ENCODE measurements around the gene SRGAP2B.
"Not testable (repeated sequence)": the region's sequence is repeated elsewhere in the genome, so short reads cannot be mapped to it uniquely, and the experiment has no call there.

The SRGAP2B gene

GRCh38 chr1:144960929-144961488, 134.1 kb downstream of the SRGAP2B start:
- in situ Hi-C loops (cut with MboI; ENCODE audit: low sequenced_read_pairs) = not testable (repeated sequence)

GRCh38 chr1:144948390-144948789, 146.7 kb downstream of the SRGAP2B start:
- in situ Hi-C loops (cut with MboI; ENCODE audit: low sequenced_read_pairs) = not testable (repeated sequence)

- in situ Hi-C loops (cut with MboI; ENCODE audit: low sequenced_read_pairs) = not testable (repeated sequence)
Measured at GRCh38 chr1:144947495-144947894, 147.6 kb downstream of the SRGAP2B start.

- in situ Hi-C loops (cut with MboI; ENCODE audit: low sequenced_read_pairs) = not testable (repeated sequence)
Measured at GRCh38 chr1:144946525-144947480, 148.3 kb downstream of the SRGAP2B start.

- in situ Hi-C loops (cut with MboI; ENCODE audit: low sequenced_read_pairs) = not testable (repeated sequence)
Measured at GRCh38 chr1:144941710-144942109, 153.4 kb downstream of the SRGAP2B start.

GRCh38 chr1:144940054-144940453, 155.1 kb downstream of the SRGAP2B start:
- in situ Hi-C loops (cut with MboI; ENCODE audit: low sequenced_read_pairs) = not testable (repeated sequence)

- in situ Hi-C loops (cut with MboI; ENCODE audit: low sequenced_read_pairs) = not testable (repeated sequence)
Measured at GRCh38 chr1:144938627-144939026, 156.5 kb downstream of the SRGAP2B start.

GRCh38 chr1:144936186-144936732, 158.9 kb downstream of the SRGAP2B start:
- in situ Hi-C loops (cut with MboI; ENCODE audit: low sequenced_read_pairs) = not testable (repeated sequence)

- in situ Hi-C loops (cut with MboI; ENCODE audit: low sequenced_read_pairs) = not testable (repeated sequence)
Measured at GRCh38 chr1:144935310-144935709, 159.8 kb downstream of the SRGAP2B start.

GRCh38 chr1:144933014-144933413, 162.1 kb downstream of the SRGAP2B start:
- in situ Hi-C loops (cut with MboI; ENCODE audit: low sequenced_read_pairs) = not testable (repeated sequence)

GRCh38 chr1:144932153-144932552, 163.0 kb downstream of the SRGAP2B start:
- in situ Hi-C loops (cut with MboI; ENCODE audit: low sequenced_read_pairs) = not testable (repeated sequence)

- in situ Hi-C loops (cut with MboI; ENCODE audit: low sequenced_read_pairs) = not testable (repeated sequence)
Measured at GRCh38 chr1:144931553-144931952, 163.6 kb downstream of the SRGAP2B start.

GRCh38 chr1:144930085-144930777, 164.9 kb downstream of the SRGAP2B start:
- in situ Hi-C loops (cut with MboI; ENCODE audit: low sequenced_read_pairs) = not testable (repeated sequence)

- in situ Hi-C loops (cut with MboI; ENCODE audit: low sequenced_read_pairs) = not testable (repeated sequence)
Measured at GRCh38 chr1:144927292-144927691, 167.8 kb downstream of the SRGAP2B start.

- in situ Hi-C loops (cut with MboI; ENCODE audit: low sequenced_read_pairs) = not testable (repeated sequence)
Measured at GRCh38 chr1:144923640-144924039, 171.5 kb downstream of the SRGAP2B start.

GRCh38 chr1:144922785-144923184, 172.3 kb downstream of the SRGAP2B start:
- in situ Hi-C loops (cut with MboI; ENCODE audit: low sequenced_read_pairs) = not testable (repeated sequence)

GRCh38 chr1:144919106-144919505, 176.0 kb downstream of the SRGAP2B start:
- in situ Hi-C loops (cut with MboI; ENCODE audit: low sequenced_read_pairs) = not testable (repeated sequence)

- in situ Hi-C loops (cut with MboI; ENCODE audit: low sequenced_read_pairs) = not testable (repeated sequence)
Measured at GRCh38 chr1:144918027-144918603, 177.0 kb downstream of the SRGAP2B start.

- in situ Hi-C loops (cut with MboI; ENCODE audit: low sequenced_read_pairs) = not testable (repeated sequence)
Measured at GRCh38 chr1:144917154-144918026, 177.7 kb downstream of the SRGAP2B start.

All from HL-60/S4 treated with phorbol 12-myristate 13-acetate at 8.2 ng/mL for 4 days and 3 days (cell line).